Measurements from ENCODE around the gene SETD7.

DNA sequence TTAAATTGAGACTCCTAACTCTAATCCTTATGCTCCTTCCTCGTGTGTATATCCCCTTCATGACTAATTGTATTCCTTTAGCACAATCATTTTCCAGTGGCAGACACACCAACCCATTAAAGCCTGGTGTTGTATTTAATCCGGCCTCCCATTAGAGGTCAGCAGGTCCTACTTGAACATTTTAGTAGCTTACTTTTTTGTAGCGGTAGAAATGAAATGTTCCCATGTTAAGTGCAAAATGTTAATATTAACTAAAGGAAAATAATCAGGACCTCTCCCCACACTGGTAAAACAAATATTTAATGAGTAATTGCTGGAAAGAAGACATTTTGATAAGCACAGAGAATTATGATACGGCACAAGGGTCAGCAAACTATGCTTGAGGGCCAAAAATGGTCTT is 98.7 kb downstream of the SETD7 start:
- no peak for TF ChIP-seq POLR2A (IDR thresholded peaks at IDR 0.05; ENCODE audit: control extremely low read depth in 1 of 2, low read depth in 2 of 2, low read length in 2 of 2)
- no peak for TF ChIP-seq TAF1 (IDR thresholded peaks at IDR 0.05; ENCODE audit: low read depth, low read length)

Data from H1 (cell line).